Neuronal stem cell (in vitro differentiated cells): Measurements from ENCODE around the gene GADD45GIP1.

Experiments used
- DNase-seq: peaks from one replicate; pipeline ENCODE4 v3.0.0-alpha.2; 2013; ENCODE audit warnings: low spot score
- H2AFZ ChIP-seq: one replicate; pipeline ENCODE4 v1.6.1; 2013; ENCODE audit warnings: mild to moderate bottlenecking, low read length, inconsistent platforms
- H2AK5ac ChIP-seq: 2 replicates; pipeline ENCODE4 v1.6.1; 2013; ENCODE audit warnings: low read depth, mild to moderate bottlenecking, inconsistent platforms, low read length, moderate library complexity, mixed read lengths
- H2BK120ac ChIP-seq: 2 replicates; pipeline ENCODE4 v1.6.1; 2013; ENCODE audit warnings: low read depth, mild to moderate bottlenecking, inconsistent platforms, low read length, moderate library complexity, mixed read lengths
- H2BK12ac ChIP-seq: one replicate; pipeline ENCODE4 v1.6.1; 2013; ENCODE audit warnings: low read length, inconsistent platforms
- H2BK15ac ChIP-seq: 2 replicates; pipeline ENCODE4 v1.6.1; 2013; ENCODE audit warnings: mild to moderate bottlenecking, low read length, inconsistent platforms, mixed read lengths
- H2BK5ac ChIP-seq: one replicate; pipeline ENCODE4 v1.6.1; 2013; ENCODE audit warnings: inconsistent platforms, mild to moderate bottlenecking, low read length, moderate library complexity
- H3K14ac ChIP-seq: one replicate; pipeline ENCODE4 v1.6.1; 2013; ENCODE audit warnings: low read length, inconsistent platforms
- H3K18ac ChIP-seq: 2 replicates; pipeline ENCODE4 v1.6.1; 2013; ENCODE audit warnings: low read length, inconsistent platforms
- H3K23ac ChIP-seq: 2 replicates; pipeline ENCODE4 v1.6.1; 2013; ENCODE audit warnings: low read depth, mild to moderate bottlenecking, mixed read lengths, low read length, inconsistent platforms; ENCODE audit not compliant: poor library complexity
- H3K27ac ChIP-seq: replicated peaks from 3 replicates; pipeline ENCODE4 v1.5.1; 2013; ENCODE audit warnings: low read length, inconsistent platforms
- H3K27me3 ChIP-seq, 3 experiments: 2 replicates each; pipeline ENCODE4 v1.6.1; 2013; ENCODE audit warnings: low read length in 3 of 3, mild to moderate bottlenecking in 2 of 3, inconsistent platforms in 1 of 3, low read depth in 1 of 3, mixed read lengths in 1 of 3, moderate library complexity in 1 of 3; ENCODE audit not compliant: control insufficient read depth in 3 of 3, insufficient read depth in 3 of 3
- H3K36me3 ChIP-seq, 2 donors: replicated peaks in 1 of 2; 2 replicates each; pipeline ENCODE4 v1.6.1; 2013; ENCODE audit warnings: low read length in 2 of 2; ENCODE audit not compliant: control insufficient read depth in 2 of 2, insufficient read depth in 2 of 2
- H3K4ac ChIP-seq: 2 replicates; pipeline ENCODE4 v1.6.1; 2013; ENCODE audit warnings: inconsistent platforms, mild to moderate bottlenecking, low read length, moderate library complexity
- H3K4me1 ChIP-seq, 2 donors: 1 replicate in 1 of 2; 2 replicates in 1 of 2; pipeline ENCODE4 v1.6.1; 2013; ENCODE audit warnings: low read length in 2 of 2, low read depth in 1 of 2; ENCODE audit not compliant: control insufficient read depth in 2 of 2, insufficient read depth in 1 of 2
- H3K4me2 ChIP-seq: one replicate; pipeline ENCODE4 v1.6.1; 2013; ENCODE audit warnings: mild to moderate bottlenecking, low read length, inconsistent platforms; ENCODE audit not compliant: insufficient read depth, poor library complexity, severe bottlenecking
- H3K4me3 ChIP-seq, 2 donors: 2 replicates each; pipeline ENCODE4 v1.5.1; 2013; ENCODE audit warnings: low read length in 2 of 2, mild to moderate bottlenecking in 2 of 2, inconsistent platforms in 1 of 2, moderate library complexity in 1 of 2
- H3K79me1 ChIP-seq: one replicate; pipeline ENCODE4 v1.6.1; 2013; ENCODE audit warnings: low read depth, mild to moderate bottlenecking, inconsistent platforms, low read length, moderate library complexity
- H3K9ac ChIP-seq: one replicate; pipeline ENCODE4 v1.6.1; 2013; ENCODE audit warnings: mild to moderate bottlenecking, low read depth, low read length, inconsistent platforms; ENCODE audit not compliant: poor library complexity
- H3K9me3 ChIP-seq, 2 donors: replicated peaks in 1 of 2; 2 replicates each; pipeline versions ENCODE3 to v1.6.1; 2013; ENCODE audit warnings: low read length in 2 of 2, mild to moderate bottlenecking in 2 of 2, inconsistent platforms in 1 of 2, low read depth in 1 of 2, mixed read lengths in 1 of 2, moderate library complexity in 1 of 2; ENCODE audit not compliant: control insufficient read depth in 2 of 2, insufficient read depth in 1 of 2
- H4K8ac ChIP-seq: one replicate; pipeline ENCODE4 v1.6.1; 2013; ENCODE audit warnings: low read depth, mild to moderate bottlenecking, inconsistent platforms, low read length, moderate library complexity
- H4K91ac ChIP-seq: one replicate; pipeline ENCODE4 v1.6.1; 2013; ENCODE audit warnings: low read length, low read depth, mild to moderate bottlenecking, inconsistent platforms; ENCODE audit not compliant: poor library complexity
- WGBS, 2 donors: extraction: QIAGEN DNeasy Blood & Tissue Kit; methylation state at CpG; one replicate each; pipeline ENCODE4 v1.1.7; 2013; ENCODE audit warnings: missing lambda C conversion rate in 2 of 2, mixed read lengths in 1 of 2; ENCODE audit not compliant: insufficient read length in 2 of 2, insufficient replicate concordance in 1 of 2; ENCODE audit errors: extremely low coverage in 2 of 2; 5-methylcytosine and 5-hydroxymethylcytosine counted together

The GADD45GIP1 gene

DNA sequence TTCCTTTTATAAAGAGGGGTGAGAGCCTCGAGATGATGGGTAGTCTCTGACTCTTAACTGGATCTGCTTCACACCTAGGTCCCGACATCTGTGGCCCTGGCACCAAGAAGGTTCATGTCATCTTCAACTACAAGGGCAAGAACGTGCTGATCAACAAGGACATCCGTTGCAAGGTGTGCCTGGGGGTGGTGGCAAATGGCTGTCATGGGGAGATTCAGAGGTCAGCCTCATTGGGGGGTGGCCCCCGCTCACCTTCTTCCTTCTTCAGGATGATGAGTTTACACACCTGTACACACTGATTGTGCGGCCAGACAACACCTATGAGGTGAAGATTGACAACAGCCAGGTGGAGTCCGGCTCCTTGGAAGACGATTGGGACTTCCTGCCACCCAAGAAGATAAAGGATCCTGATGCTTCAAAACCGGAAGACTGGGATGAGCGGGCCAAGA is 17.0 kb downstream of the GADD45GIP1 start:
- H3K14ac ChIP-seq = no peak overlapping the region
- peak overlapping the region; percentile 32 for H3K4me2 ChIP-seq
- H2BK120ac ChIP-seq = no peak overlapping the region
- no peak overlapping the region for H2AFZ ChIP-seq
- H2BK15ac ChIP-seq = no peak overlapping the region
- no CpG with 5 or more reads among the region's 10 CpGs for WGBS, 2 donors
- H2AK5ac ChIP-seq = no peak overlapping the region
- H4K91ac ChIP-seq = no peak overlapping the region
- peaks cover 42 to 60% of the 10 kb centered on the region in 2 donors for H3K36me3 ChIP-seq
- H3K9ac ChIP-seq = peak overlapping the region; percentile 14
- H3K23ac ChIP-seq = no peak overlapping the region
- H3K18ac ChIP-seq = no peak overlapping the region
- H3K9me3 ChIP-seq = no peaks in the 10 kb centered on the region
- peaks cover 11% of the 10 kb centered on the region for H3K79me1 ChIP-seq
- peak overlapping the region; percentile 51 to 69 for H3K4me3 ChIP-seq
- H4K8ac ChIP-seq = no peak overlapping the region
- no peak overlapping the region for H2BK12ac ChIP-seq
- no peak overlapping the region for H2BK5ac ChIP-seq
- no peaks in the 10 kb centered on the region for H3K27me3 ChIP-seq
- H3K4ac ChIP-seq = no peak overlapping the region
- no peak for DNase-seq
- H3K4me1 ChIP-seq = peaks cover 16 to 23% of the 10 kb centered on the region in 2 donors
- H3K27ac ChIP-seq = no peak overlapping the region

GRCh38 chr19:12938779-12939601 is 18.0 kb downstream of the GADD45GIP1 start:
- Histone ChIP-seq H3K36me3 (peaks cover 36 to 49% of the 10 kb centered on the region in 2 donors), H3K9me3 (no peaks in the 10 kb centered on the region), H2AK5ac (peak overlapping the region; percentile 95), H3K27ac (no peak overlapping the region), H2BK12ac (peak overlapping the region; percentile 85), H3K14ac (peak overlapping the region; percentile 87), H2BK120ac (peak overlapping the region; percentile 64), H3K4me3 (peak overlapping the region; percentile 69 to 97), H3K4me1 (peaks cover 16 to 24% of the 10 kb centered on the region in 2 donors), H3K4me2 (peak overlapping the region; percentile 91), H3K79me1 (peaks cover 11% of the 10 kb centered on the region), H3K4ac (peak overlapping the region; percentile 97), H3K23ac (peak overlapping the region; percentile 100), H4K8ac (peak overlapping the region; percentile 49), H4K91ac (no peak overlapping the region), H3K18ac (peak overlapping the region; percentile 98), H3K27me3 (no peaks in the 10 kb centered on the region), H2BK15ac (no peak overlapping the region), H2AFZ (peak overlapping the region; percentile 77), H2BK5ac (peak overlapping the region; percentile 94), H3K9ac (peak overlapping the region; percentile 100)
- no CpG with 5 or more reads among the region's 54 CpGs for WGBS, 2 donors
- DNase-seq = no peak

GRCh38 chr19:12937927-12938778 is 18.9 kb downstream of the GADD45GIP1 start, which contains the start of gene CALR:
TSS of gene CALR (plus strand) at chr19:12938609. CDS start at chr19:12938680, 71 bp downstream.
- Histone ChIP-seq H3K14ac (peak within 1 kb of the TSS; percentile 91), H3K4me1 (peaks cover 14 to 28% of the 10 kb centered on the region in 2 donors), H4K8ac (peak within 1 kb of the TSS; percentile 49), H3K4me2 (peak within 1 kb of the TSS; percentile 91), H2BK12ac (peak within 1 kb of the TSS; percentile 85), H4K91ac (peak within 1 kb of the TSS; percentile 87), H2BK5ac (peak within 1 kb of the TSS; percentile 94), H3K4me3 (peak within 1 kb of the TSS; percentile 69 to 97), H3K9ac (peak within 1 kb of the TSS; percentile 100), H3K18ac (peak within 1 kb of the TSS; percentile 98), H2AK5ac (peak within 1 kb of the TSS; percentile 95), H2AFZ (peak within 1 kb of the TSS; percentile 82), H3K36me3 (peaks cover 29 to 42% of the 10 kb centered on the region in 2 donors), H3K4ac (peak within 1 kb of the TSS; percentile 97), H3K79me1 (peaks cover 14% of the 10 kb centered on the region), H3K27me3 (no peaks in the 10 kb centered on the region), H2BK120ac (peak within 1 kb of the TSS; percentile 95), H3K27ac (peak within 1 kb of the TSS; percentile 64), H3K23ac (peak within 1 kb of the TSS; percentile 100), H2BK15ac (peak within 1 kb of the TSS; percentile 87), H3K9me3 (no peaks in the 10 kb centered on the region)
- DNase-seq = peak; percentile 99
- WGBS, 2 donors = no CpG with 5 or more reads among the region's 63 CpGs
